ENCODE data around the gene C2orf80. TPM values are rescaled to one million over a fixed set of nuclear protein-coding genes. Genes with fewer than 3 reads are reported as not detected.

The C2orf80 gene
- total and polyA plus RNA-seq, 9 of the 15 experiments (the other 6 are each of a cell fraction or from before 2014, with no cell fraction given) = not detected

DNA sequence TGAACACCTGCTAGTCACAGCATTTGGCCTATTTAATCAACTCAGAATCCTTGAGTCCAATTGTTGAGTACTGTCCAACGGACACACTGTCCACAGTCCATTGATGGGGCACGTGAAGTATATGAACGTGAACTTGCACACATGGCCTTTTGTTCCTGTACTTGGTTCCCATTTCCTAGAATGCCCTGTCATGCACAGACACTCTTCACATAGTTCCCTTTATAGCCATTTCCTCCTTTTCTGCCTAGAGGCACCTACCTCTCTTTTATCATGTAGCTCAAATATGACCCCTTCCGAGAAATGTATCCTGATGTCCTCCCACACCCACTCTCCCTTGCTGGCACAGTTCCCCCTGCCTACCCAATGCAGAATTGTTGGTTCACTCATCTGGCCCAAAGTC, 17.7 kb downstream of the C2orf80 start (continued):
- no peak for TF ChIP-seq ZNF584 (CRISPR knock-in tag; IDR thresholded peaks at IDR 0.05; ENCODE audit: low read depth)
- TF ChIP-seq TEAD4 (IDR thresholded peaks at IDR 0.05; ENCODE audit: low read length) = 0 out of 2 replicates have a peak, but pooled peaks have one; percentile 6
- no peak for TF ChIP-seq TEAD4 (CRISPR knock-in tag; IDR thresholded peaks at IDR 0.05; ENCODE audit: borderline replicate concordance)
- no peak for TF ChIP-seq TEAD1 (CRISPR knock-in tag; IDR thresholded peaks at IDR 0.05)
- TF ChIP-seq, protein P1, sequence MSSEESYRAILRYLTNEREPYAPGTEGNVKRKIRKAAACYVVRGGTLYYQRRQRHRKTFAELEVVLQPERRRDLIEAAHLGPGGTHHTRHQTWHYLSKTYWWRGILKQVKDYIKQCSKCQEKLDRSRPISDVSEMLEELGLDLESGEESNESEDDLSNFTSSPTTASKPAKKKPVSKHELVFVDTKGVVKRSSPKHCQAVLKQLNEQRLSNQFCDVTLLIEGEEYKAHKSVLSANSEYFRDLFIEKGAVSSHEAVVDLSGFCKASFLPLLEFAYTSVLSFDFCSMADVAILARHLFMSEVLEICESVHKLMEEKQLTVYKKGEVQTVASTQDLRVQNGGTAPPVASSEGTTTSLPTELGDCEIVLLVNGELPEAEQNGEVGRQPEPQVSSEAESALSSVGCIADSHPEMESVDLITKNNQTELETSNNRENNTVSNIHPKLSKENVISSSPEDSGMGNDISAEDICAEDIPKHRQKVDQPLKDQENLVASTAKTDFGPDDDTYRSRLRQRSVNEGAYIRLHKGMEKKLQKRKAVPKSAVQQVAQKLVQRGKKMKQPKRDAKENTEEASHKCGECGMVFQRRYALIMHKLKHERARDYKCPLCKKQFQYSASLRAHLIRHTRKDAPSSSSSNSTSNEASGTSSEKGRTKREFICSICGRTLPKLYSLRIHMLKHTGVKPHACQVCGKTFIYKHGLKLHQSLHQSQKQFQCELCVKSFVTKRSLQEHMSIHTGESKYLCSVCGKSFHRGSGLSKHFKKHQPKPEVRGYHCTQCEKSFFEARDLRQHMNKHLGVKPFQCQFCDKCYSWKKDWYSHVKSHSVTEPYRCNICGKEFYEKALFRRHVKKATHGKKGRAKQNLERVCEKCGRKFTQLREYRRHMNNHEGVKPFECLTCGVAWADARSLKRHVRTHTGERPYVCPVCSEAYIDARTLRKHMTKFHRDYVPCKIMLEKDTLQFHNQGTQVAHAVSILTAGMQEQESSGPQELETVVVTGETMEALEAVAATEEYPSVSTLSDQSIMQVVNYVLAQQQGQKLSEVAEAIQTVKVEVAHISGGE (CRISPR knock-in tag; IDR thresholded peaks at IDR 0.05) = peak in 1 of 3 experiments; percentile 19; a peak in 1 of 6 replicates
- TF ChIP-seq HCFC1 (IDR thresholded peaks at IDR 0.05; ENCODE audit: low read depth, low read length) = no peak
- TF ChIP-seq SMARCE1 (IDR thresholded peaks at IDR 0.05) = 0 out of 2 replicates have a peak, but pooled peaks have one; percentile 24
- no peak for TF ChIP-seq LARP7 (IDR thresholded peaks at IDR 0.05)
- TF ChIP-seq ZNF280A (IDR thresholded peaks at IDR 0.05; ENCODE audit: low read depth, partially characterized antibody) = no peak
- no peak for TF ChIP-seq ZNF197 (CRISPR knock-in tag; IDR thresholded peaks at IDR 0.05; ENCODE audit: low read depth)
- TF ChIP-seq, protein P2, sequence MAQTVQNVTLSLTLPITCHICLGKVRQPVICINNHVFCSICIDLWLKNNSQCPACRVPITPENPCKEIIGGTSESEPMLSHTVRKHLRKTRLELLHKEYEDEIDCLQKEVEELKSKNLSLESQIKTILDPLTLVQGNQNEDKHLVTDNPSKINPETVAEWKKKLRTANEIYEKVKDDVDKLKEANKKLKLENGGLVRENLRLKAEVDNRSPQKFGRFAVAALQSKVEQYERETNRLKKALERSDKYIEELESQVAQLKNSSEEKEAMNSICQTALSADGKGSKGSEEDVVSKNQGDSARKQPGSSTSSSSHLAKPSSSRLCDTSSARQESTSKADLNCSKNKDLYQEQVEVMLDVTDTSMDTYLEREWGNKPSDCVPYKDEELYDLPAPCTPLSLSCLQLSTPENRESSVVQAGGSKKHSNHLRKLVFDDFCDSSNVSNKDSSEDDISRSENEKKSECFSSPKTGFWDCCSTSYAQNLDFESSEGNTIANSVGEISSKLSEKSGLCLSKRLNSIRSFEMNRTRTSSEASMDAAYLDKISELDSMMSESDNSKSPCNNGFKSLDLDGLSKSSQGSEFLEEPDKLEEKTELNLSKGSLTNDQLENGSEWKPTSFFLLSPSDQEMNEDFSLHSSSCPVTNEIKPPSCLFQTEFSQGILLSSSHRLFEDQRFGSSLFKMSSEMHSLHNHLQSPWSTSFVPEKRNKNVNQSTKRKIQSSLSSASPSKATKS (CRISPR knock-in tag; IDR thresholded peaks at IDR 0.05) = no peak
- no peak for TF ChIP-seq MLX (CRISPR knock-in tag; conservative IDR thresholded peaks at IDR 0.05)
- TF ChIP-seq ZNF224 (CRISPR knock-in tag; IDR thresholded peaks at IDR 0.05) = no peak
- TF ChIP-seq KAT8 (IDR thresholded peaks at IDR 0.05; ENCODE audit: low read depth) = no peak
- TF ChIP-seq POLR2AphosphoS2 (IDR thresholded peaks at IDR 0.05; ENCODE audit: low read length) = no peak
- TF ChIP-seq OTX1 (CRISPR knock-in tag; IDR thresholded peaks at IDR 0.05) = no peak
- TF ChIP-seq PRMT5 (CRISPR knock-in tag; IDR thresholded peaks at IDR 0.05) = no peak
- TF ChIP-seq BHLHE40 (IDR thresholded peaks at IDR 0.05; ENCODE audit: low read length) = peak; percentile 93
- TF ChIP-seq TBL1XR1 (IDR thresholded peaks at IDR 0.05; ENCODE audit: low read length in 2 of 2) = no peak
- no peak for TF ChIP-seq GTF2F1 (IDR thresholded peaks at IDR 0.05; ENCODE audit: low read depth, low read length)

Data from K562 (cell line).